ENCODE data around the gene ATXN7L3.

The ATXN7L3 gene

DNA sequence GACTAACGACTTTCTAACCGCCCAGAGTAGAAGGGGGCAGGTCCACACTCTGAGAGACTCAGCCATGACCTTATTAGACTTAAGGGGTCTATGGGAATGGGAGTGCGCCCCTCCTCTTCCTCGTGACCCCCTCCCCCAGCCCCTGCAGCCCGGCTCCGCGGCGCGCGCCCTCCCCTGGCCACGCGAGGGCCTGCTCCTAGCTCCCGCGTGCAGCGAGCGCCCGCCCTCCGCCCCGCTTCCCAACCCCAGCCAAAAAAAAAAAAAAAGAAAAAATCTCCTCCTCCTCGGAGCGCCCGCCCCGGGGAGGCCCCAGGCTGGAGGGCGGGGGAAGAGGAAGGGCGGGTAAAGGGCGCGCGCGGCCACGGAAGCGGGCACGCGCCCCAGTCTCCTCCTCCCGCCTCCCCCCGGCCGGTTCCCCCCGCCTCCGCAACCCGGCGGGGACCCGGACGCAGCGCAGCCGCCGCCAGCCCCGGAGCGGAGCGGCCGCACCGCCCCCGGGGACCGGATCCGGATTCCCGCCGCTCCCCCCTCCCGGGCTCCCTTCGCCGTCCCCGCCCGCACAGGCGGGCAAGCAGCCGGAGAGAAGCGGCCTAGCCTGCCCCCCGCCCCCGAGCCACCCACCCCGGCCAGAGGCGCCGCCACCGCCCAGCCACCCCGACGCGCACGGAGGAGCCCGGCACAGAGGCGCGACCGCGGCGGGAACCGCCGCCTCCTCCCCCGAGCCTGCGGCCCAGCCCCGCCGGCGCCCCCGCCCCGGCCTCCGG lies 18.8 kb upstream of the ATXN7L3 start:
- peak; percentile 79 for DNase-seq

DNA sequence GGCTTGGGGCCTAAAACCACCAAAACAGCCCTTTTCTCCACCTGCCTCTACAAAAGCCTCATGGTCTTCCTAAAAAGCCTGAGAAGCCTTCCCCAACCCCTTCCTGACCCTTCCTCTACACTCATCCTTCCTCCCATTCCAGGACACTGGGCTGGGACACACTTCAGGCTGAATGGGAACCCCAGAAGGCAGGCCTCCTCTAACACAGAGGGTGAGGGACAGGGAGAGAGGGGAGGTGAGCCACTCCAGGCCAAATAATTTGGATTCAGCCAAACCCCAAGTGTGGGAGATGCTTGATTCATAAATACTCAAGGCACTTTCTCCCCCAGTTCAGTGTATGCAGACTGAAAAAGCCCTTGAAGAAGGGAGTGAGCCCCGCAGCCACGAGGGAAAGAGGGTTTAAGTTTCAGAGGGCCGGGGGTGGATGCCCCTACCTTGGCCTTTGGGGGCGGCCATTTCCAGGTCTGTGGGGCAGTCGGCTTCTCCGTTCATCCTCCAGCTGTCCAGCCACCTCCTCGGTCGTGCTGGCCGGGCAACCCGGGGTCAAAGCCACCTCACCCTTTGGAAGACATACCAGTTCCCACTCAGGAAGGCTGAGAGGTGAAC lies 18.2 kb upstream of the ATXN7L3 start:
- DNase-seq, result no peak

DNA sequence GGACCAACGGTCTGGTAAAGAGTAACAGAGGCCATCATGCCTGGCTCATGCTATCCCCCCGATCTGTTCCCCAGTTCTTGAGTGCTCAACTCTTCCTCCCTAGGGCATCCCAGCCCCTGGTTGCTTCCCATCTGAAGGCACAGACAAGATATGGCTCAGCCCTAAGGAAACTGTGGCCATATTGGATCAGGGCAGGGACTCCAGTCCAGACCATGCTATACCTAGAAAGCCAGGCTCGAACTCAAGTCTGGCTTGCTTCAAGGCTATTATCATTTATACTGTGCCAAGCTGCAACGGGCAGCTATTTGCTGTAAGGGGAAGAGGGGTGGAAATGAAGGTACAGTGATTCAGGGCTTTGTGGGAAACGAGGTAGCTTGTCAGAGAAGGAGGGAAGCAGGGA lies 17.0 kb upstream of the ATXN7L3 start:
- no peak for DNase-seq

DNA sequence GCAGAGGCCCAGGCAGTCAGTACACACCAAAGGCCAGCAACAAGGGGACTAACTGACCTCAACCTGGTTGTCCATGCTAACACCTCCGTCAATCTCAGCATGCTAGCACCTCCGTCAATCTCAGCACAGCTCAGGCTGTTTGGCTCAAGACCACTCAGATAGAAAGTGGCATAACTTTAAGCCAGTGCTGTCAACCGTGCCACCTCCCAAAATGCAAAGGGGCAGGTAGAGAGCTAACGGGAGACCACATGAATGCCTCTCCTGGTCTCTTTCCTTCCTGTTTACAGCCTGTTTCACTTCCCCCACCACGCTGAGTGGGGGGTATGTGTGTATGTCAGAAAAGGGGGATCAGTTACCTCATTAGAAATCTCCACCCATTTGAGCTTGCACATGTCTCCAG lies 16.5 kb upstream of the ATXN7L3 start:
- DNase-seq, result no peak

DNA sequence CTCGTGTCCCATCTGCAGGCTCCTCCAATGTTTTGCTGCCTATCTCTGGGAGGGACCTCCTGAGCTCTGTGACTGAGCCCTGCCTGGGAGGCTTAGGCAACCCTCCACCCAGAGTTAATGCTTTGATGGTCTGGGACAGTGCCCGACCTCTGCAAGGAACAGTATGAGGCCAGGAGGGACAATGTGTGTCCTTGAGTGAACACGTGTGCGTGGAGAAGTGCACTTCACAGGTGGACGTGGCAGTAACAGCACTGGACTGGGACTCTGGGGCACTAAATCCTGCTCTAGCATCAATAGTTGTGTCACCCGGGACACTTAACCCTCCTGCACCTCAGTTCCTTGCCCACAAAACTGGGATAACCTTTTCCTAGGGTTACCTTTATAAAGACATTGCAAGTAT lies 15.2 kb upstream of the ATXN7L3 start:
- DNase-seq, result no peak

DNA sequence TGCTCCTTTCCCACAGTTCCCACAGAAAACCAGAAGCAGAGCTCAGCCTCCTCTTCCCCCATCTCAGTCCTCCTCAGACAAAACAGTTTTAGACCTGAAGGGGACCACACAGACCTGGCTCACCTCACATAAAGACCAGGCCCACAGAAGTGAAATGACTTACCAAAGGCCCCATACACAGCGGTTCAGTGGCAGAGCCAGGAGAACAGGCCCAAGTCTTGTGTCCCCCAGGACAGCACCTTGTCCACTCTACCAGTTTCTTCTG lies 14.5 kb upstream of the ATXN7L3 start:
- no peak for DNase-seq

DNA sequence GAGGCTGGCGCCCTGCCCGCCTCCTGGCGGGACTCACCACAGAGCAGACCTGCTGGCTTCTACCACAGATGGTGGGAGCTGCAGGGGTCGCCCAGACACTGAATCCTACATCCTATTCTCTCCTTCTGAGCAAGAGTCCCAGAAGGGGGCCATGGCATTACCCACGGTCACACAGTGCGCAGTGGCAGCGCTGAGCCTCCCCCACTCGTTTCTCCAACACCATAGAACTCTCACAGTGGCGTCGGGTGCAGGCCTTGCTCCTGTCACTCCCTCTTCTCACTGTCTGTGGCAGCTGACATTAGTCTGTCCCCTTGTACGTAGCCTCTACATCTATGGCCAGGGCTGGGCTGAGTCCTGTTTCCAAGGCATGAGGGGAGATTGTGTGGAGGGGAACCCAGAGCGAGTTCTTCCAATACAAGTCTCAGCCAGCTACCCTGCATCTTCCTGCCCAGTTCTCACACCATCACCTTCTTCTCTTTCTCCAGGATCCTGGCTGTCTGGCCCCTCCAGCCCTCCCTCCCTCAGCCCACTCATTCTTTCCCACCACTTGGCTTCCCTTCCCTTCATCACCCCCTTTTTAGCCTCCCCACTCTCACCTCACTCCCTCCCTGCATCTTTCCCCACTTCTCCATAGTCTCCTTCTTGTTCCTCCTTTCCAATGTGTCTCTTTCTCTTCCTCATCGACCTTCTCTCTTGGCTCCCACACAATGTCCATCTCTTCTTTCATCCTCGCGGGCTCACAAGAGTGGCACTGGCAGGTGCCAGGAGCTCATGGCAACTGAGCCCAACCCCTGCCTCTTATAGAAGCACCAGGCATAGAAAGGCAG lies 13.9 kb upstream of the ATXN7L3 start:
- DNase-seq, result no peak

DNA sequence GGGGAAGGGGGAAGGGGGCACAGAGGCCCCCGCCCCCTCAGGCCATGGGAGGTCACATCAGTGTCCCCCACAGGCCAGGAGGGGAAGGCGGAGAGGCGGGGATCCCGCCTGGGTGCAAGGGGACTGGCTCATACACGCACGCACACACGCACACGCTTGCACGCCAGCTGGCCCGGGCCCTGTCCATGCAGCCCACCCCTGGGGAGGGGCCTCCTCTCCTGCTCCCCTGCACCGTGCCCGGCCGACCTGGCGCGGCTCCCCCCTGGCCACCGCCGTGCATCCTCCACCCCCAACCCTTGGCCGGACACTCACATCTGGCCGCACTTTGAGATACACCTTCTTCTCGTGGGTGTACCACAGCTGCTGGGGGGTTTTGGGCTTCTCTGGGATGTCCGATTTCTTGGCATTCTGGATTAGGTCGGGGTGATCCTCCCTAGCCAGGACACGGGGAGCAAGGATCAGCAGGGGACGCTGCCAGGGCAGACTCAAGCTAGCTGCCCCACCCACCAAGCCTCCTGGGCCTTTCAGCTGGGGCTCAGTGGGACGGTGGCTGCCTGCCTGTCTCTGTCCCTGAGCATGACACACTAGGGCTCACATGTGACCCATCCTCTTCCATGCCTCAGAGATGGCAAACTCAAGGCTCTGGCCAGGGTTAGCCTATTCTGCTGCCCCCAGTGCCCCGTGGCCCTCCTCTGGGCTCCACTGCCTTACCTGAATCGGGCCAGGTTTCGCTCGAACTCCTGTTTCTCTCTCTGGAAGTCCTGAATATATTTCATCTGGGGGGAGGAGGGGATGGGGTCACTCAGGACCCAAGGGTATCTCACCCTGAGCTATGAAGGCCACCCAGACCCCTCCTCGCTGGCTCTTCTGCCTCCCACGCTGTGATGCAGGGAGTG lies 13.1 kb upstream of the ATXN7L3 start:
- no peak for DNase-seq

DNA sequence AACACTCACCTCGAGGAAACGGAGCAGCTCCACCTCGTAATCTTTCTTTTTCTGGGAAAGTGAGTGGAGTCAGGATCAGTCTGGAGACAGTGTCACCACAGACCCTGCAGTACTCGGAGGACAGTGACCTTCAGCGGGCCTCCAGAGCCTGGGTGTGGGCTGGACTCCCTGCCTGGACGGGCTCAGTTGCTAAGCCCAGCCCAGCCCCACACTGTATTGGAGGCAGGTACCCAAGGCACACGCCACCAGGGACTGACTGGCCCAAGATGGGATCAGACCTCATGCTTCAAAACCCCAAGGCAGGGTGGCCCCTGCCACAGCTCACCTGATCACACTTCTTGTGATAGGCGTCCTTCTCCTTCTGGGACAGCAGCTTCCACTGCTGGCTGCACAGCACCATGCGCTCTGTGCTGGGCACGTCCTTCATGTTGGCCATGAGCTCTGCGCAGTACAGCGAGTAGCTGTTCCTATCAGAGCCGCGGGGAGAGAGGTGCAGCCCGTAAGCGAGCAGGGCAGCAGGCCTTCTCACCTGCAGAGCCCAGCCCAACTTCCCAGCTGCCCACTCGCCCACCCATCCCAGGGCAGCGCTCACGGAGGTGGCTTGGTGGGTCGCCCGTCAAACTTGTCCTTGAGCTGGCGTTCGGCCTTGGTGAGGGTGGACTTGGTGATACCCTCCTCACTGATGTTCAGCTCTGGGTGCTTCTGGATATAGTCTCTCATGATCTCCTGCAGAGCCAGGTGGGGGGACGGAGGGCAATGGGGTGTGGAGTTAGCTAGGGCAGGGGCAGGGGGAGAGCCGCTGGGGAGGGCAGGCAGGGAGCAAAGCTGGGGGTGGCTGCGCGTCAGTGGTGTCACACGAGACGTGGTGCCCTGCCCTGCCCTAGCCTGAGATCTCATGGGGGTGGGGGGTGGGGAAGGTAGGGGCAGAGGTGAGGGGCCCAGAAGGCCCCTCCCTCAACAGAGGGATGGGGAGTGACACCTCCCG lies 11.9 kb upstream of the ATXN7L3 start:
- DNase-seq, result no peak

DNA sequence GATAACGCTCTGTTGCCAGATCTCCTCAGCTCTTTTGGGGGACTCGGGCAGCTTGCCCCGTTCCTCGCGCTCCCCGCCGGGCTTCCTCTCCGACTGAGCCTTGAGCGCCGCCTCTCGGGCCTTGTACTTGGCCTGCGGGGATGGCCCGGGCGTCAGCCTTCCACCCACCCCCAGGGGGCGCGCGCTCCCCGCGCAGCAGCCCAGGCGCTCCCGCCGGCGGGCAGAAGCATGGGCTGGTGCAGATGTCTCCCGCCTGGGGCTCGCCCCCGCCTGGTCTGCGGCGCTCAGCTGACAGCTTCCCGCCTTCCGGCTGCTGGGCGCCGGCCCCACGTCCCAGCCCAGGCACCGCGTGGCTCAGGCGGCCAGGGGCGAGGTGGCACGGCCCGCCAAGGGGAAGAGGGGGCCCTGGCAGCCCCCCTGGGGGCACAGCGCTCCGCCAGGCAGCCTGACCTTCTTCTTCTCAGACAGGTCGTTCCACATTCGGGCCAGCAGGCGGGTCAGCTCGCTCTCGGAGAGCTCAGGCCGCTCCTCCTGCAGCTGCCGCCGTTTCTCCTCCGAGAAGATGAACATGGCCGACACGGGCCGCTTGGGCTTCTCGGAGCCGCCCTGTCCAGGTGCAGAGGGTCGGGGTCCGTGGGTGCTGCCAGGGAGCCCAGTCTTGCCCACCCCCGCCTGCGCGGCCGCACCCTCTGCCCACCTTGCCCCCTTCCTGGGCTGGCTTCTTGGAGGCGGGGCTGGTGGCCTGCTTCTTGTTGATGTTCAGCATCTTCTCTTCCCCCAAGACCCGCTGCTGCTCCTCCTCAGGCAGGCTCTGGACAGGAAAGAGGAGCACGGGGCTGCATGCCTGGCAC lies 10.9 kb upstream of the ATXN7L3 start:
- DNase-seq, result peak; percentile 62

DNA sequence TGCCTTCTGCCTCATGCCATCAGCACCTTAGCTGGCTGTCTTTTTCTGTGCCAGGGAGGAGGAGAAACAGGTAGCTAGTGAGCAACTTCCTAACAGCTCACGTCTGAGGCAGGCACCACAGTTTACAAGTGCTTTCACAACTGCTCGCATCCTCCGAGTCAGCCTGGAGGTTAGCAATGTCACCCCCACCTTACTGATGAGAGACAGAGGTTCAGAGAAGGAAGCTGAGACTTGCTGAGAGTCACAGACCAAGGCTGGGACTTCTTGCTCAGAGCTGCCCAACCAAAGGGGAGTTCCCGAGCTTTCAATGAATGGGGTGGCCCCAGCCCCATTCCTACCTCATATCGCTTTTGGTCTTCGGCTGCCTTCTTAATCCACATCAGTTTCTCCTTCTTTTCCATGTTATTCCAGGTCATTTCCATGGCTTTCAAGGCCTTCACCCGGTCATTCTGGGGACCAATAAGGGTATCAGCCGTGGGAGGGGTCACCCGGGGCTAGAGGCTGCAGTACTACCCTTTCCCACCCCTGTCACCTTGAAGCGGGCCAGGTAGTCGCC lies 10.2 kb upstream of the ATXN7L3 start:
- peak; percentile 45 for DNase-seq

DNA sequence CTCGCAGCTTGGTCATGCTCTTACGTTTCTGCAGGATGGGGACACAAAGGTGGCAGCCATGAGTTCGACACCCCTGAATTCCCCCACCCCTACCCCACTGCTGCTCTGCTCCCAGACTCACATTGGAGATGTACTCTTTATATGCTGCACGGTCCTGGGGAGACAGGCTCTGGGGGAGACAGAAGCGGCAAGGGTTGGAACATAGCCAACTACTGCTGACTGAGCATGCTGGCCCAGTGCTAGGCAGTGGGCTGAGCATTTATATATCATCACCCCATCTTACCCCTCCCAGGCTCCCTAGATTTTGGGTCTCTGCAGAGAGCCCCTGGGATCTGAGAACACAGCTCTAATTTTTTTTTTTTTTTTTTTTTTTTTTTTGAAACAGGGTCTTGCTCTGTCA lies 8.1 kb upstream of the ATXN7L3 start:
- no peak for DNase-seq

DNA sequence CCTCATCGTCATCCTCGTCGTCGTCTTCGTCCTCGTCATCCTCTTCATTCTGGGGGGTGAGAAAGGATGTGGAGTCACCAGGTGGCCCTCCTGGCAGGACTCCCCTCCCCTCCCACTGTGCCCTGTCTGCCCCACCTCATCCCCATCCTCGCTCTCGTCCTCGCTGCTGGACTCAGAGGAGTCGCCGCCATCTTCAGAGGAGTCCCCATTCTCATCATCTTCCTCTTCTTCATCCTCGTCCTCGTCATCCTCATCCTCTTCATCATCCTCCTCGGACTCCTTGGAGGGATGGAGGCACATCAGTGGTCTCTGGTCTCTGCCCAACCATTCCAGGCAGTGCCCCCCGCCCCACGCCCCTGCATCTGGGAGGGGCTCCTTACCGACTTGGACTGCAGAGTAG lies 7.6 kb upstream of the ATXN7L3 start:
- DNase-seq, result no peak

DNA sequence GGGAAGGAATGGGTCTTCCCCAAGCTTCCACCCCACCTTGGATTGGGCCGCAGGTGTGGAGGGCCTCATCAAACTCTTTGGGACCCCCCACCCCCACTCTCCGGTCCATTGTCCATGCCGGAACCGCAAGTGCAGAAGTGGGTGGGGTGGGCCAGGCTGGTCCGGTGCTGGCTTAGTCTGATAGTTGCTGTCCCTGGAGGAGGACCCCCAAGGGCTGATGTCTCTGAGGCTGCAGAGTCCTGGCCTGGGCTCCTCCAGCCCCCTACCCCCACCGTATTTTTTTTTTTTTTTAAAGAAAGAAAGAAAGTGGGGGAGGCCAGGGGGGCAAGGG lies 7.1 kb upstream of the ATXN7L3 start:
- no peak for DNase-seq

DNA sequence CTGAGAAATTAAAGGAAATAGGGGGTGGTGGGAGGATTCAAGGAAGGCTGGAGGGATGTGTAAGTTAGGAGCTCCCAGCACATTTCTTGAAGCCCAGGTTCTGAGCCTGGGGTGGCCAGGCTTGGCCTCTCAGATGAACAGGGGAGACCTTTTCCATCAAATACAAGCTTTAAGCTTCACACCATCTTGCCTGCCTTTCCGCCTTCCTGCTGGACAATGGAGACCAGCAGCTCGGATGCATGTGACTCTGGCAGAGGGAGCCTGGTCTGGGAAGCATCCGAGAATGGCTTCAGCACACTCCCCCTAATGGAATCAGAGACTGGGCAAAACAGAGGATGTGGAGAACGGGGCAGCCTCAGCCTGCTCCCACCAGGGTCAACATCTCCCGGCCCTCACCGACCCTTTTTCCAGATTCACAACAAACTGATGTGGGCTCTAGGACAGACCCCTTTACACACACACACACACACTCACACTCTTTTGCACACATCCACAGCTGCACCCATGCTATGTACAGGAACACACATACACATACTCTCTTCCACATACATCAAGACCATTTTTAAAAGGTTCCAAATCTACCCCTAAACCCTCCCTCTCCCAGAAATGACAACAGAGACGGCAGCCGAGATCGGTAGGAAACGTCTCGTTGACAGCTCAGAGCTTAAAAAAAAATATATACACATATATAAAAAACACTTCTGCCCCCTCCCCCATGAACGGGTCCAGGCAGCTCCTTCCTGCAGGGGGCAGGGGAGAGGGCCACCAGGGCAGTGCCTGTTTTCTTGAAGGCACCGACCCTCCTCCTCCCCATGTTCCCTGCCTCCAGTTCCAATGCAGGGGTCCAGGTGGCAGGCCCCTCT lies 6.5 kb upstream of the ATXN7L3 start:
- DNase-seq, result no peak

DNA sequence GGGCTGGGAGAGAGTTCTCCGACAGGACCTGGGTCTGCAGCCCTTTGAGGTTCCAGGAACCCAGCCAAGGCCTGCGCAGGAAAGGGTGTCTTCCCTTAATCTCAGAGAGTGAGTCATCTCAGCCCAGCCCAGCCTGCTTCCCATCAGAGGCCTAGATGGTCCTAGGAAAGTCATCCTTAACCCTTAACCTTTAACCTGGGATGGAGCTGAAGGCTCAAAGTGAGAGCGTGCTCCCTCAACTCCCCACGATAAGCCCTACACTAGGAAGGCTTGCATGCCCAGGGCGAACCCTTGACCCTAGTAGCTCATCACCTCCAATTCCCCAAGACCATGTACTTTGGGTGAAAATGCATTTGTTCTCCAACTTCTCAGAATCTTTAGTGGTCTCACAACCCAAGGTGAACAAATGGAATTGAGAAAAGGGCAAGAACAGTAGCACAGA lies 4.8 kb upstream of the ATXN7L3 start:
- no peak for DNase-seq

DNA sequence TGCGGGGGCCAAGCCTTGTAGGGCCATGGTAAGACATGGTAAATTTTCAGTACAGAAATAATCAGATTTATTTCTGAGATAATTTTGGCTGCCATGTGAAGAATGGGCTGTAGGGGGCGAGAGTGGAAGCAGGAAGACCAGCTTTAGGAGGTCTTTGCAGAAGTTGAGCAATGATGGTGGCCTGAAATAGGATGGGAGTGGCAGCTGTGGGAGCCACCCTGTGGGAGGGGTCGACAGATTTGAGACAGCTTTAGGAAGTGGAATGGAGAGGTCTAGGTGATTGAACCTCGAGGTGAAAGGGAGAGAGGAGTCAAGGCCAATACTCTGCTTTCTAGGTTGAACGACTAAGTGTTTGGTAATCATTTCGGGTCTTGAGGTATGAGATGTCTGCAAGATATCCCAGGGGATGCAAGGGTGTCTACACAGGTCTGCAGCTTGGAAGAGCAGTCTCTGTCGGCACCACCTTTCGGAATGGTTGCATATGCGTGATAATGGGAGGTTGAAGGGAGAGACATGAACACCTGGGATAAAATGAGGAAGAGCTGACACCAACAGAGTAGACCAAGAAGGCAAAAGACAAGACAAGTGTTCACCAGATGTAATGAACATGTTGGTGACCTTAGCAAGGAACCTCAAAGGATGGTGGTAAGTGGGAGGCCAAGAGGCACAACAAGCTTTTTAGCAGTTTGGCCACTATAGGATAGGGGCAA lies 4.2 kb upstream of the ATXN7L3 start:
- DNase-seq, result peak; percentile 26

DNA sequence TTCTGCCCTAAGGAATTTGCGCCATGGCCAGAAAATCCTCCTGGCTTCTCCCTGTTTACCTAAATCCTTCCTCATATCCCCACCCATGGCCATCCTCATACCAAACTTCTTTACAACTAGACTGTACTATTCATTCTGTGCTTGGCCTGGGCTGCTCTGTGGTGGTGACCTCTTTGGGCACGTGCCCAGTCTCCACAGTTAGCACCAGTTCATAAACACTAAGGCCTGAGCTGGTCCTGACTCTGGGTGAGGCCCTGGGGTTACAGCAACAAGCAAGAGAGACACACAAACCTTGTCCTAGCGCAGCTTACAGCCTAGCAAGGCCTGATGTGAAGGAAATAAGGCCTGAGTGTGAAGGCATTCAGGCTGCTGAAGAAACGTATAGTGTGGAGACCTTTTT lies 3.1 kb upstream of the ATXN7L3 start:
- no peak for DNase-seq

Measured in NK-92 treated with Interleukin-12 subunit alpha and Interleukin-12 subunit beta, amount 100 ng/mL, for 24 hours (cell line).